Measurements from ENCODE around the gene STX19.
A peak's percentile ranks its signal among the peaks of the same experiment; 100 is the strongest.
"Not testable (repeated sequence)": the region's sequence is repeated elsewhere in the genome, so short reads cannot be mapped to it uniquely, and the experiment has no call there.

STX19 gene

DNA sequence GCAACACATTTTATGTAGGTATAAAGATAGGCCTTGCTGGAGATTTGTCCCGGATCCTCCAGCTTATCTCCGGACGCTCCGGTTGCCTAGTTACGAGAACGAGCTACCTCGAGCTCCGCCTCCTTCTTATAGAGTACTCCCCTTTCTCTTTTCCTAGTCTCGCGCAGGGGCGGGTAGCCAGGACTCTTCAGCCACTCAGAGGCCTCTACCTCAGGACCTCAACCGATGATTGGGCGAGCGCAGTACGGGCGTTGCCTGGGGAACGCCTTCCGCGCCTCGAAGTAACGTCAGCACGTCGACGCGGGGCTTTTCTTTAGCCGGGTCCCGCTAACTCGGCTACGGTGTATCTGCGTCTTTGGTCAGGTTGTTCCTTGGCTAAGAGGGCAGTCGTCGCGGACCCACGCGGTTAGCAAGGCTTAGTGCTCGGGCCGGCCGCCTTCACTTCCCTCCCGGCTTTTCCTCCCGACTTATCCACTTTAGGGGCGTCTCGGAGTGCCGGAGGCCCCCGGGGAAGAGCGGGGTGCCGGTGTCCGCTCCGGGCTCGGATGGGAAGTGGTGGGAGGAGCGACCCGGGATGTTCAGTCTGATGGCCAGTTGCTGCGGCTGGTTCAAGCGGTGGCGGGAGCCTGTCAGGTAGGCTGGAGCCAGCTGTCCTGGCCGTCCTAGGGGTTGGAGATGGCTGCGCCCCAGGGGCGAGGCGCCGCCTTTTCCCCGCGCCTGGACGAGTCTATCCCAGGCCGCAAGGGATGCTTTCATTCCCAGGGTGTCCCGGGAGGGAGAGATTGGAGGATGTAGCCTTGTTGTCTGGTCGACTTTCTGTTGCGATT lies 48.3 kb downstream of the STX19 start, which contains the start of gene ARL13B:
Gene ARL13B, plus strand, starts transcription at position 306 of the 827 bp plus-strand sequence. Its CDS starts 269 bp downstream, at position 575.
- DNase-seq (ENCODE audit: low spot score): peak; percentile 96

- DNase-seq (ENCODE audit: low spot score): peak; percentile 73
Observed at GRCh38 chr3:93973131-93974126, 55.0 kb downstream of the STX19 start, which contains the start of gene PROS1. PROS1 (minus strand) TSS chr3:93973896; CDS start chr3:93973749, 147 bp downstream.

DNA sequence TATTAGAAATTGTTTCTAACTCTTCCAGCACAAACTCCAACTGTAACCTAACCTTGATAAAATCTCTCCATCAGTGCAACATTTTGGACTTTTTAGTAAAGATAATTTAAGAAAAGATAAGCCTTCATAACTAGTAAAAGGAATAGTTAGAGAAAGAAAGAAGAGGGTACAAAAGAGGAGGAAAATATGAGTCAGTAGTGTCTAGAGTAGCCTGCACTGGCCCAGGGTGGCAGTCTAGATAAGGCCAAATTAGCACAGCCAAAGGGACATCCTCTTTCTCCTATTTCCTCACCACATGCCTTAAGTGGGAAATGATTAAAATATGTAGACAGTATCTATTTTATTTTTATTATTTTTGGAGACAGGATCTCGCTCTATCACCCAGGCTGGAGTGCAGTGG lies 58.4 kb downstream of the STX19 start:
- DNase-seq (ENCODE audit: low spot score): no peak

DNA sequence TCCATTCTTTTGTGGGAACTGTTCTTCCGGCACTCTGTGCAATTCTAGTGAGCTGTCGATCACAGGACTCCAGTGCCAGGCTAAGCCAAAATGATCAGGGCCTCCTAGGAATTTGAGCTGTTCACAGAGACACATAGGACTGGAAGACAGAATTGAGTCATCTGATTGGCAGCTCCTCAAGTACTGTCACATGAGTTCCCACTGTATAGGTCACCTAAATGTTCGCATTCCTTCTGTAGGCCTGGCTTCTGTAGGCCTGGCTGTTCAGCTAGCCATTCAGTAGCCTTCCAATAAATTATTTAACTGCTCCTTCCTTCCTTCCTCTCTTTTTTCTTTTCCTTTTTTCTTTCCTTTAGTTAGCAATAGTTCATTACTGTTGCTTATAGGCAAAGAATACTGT lies 59.0 kb downstream of the STX19 start:
- DNase-seq (ENCODE audit: low spot score): no peak

DNA sequence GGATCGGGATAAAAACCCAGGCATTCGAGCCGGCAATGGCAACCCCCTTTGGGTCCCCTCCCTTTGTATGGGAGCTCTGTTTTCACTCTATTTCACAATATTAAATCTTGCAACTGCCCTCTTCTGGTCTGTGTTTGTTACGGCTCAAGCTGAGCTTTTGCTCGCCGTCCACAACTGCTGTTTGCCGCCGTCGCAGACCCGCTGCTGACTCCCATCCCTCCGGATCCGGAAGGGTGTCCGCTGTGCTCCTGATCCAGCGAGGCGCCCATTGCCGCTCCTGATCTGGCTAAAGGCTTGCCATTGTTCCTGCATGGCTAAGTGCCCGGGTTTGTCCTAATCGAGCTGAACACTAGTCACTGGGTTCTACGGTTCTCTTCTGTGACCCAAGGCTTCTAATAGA lies 63.3 kb downstream of the STX19 start:
- not testable (repeated sequence) for DNase-seq (ENCODE audit: low spot score)

Measured in iPS-NIHi11 (cell line).